GM12875 (cell line): Measurements from ENCODE around the gene SSR2.

Experiments
- H3K4me3 ChIP-seq: one replicate; pipeline ENCODE4 v1.5.1; 2011; ENCODE audit warnings: low read depth, low read length, control low read depth
- CTCF ChIP-seq: IDR thresholded peaks from 2 replicates; pipeline ENCODE4 v1.5.1; 2011; ENCODE audit warnings: low read depth, mild to moderate bottlenecking, control low read depth, inconsistent platforms, low read length, moderate library complexity, borderline replicate concordance; ENCODE audit not compliant: insufficient read depth

The SSR2 gene

DNA sequence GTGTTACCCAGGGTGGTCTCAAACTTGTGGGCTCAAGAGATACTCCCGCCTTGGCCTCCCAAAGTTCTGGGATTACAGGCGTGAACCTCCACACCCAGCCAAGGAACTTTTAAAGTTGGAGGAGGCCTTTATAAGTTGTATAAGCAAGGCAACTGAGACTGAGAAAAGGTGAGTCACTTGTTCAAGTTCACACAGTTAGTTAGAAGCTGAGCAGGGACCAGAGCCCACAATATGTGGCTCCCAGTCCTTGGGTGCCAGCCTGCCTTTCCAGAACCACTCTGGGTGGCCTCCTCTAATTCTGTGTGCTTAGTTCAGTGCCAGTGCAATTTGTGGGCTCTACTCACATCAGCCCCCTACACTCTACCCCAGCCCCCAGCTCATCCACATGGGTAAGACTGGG, 43.9 kb upstream of the SSR2 start:
- no peak for TF ChIP-seq CTCF
- no peak overlapping the region for H3K4me3 ChIP-seq

- TF ChIP-seq CTCF: no peak
- H3K4me3 ChIP-seq: no peak overlapping the region
These were observed 43.2 kb upstream of the SSR2 start for GRCh38 chr1:156063997-156064285.

- no peak for TF ChIP-seq CTCF
- H3K4me3 ChIP-seq: no peak overlapping the region
These were observed 41.4 kb upstream of the SSR2 start for GRCh38 chr1:156062189-156062588.

DNA sequence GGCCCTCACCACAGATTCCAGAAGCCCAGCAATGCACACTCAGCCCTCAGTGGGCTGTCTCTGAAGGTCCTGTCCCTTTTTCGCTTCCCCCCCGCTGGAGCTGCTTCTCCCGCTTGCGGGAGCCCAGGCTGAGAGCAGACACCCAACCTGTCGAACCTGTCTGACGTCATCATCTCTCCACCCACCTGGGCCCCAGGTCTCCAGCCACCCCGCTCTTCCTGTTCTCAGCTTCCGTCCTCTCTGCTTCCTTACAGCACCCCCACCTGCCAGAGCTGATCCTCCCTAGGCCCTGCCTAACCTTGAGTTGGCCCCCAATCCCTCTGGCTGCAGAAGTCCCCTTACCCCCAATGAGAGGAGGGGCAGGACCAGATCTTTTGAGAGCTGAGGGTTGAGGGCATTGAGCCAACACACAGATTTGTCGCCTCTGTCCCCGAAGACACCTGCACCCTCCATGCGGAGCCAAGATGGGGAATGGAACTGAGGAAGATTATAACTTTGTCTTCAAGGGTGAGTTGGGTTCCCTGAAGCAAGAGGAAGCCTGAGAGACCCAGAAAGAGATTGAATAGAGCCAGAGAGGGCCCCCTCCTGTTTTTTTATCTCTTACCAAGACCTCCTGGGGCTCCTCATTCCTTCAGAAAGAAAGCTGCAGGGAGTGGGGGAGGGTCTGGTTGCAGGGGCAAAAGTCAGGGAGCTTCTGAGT, 40.3 kb upstream of the SSR2 start, which contains the start of gene RAB25:
RAB25 (plus strand) TSS at position 224 of the 700 bp plus-strand sequence; CDS start at position 465, 241 bp downstream.
- TF ChIP-seq CTCF: no peak
- no peak within 1 kb of the TSS for H3K4me3 ChIP-seq

DNA sequence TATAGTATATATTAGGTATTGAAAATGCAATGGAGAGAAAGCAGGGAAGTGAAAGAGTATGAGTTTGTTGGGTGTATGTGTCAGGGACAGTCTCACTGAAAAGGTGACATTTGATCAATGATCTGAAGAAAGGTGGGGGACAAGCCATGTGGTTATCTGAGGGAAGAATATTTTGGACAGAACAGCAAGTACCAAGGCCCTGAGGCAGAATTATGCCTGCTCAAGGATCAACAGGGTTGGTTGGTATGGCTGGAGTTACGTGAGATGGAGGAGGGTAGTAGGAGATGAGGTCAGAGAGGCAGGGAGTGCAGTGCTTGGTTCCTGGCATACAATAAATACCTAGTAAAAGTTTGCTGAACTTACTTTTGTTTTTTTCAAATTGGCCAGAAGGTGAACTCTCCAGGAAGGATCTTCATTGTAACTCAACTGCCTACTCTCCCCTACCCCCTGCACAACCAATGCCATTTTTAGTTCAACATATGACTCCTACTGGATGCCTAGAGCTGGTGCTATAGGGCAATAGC, 35.6 kb upstream of the SSR2 start:
- H3K4me3 ChIP-seq: no peak overlapping the region
- TF ChIP-seq CTCF: no peak

GRCh38 chr1:156055281-156056048, 34.7 kb upstream of the SSR2 start:
- H3K4me3 ChIP-seq: peak overlapping the region; percentile 84
- TF ChIP-seq CTCF: no peak
